Endothelial cell of umbilical vein (primary cell): ENCODE results near the gene PRICKLE3.

Experiments
- EZH2 ChIP-seq: IDR thresholded peaks from 2 replicates; pipeline ENCODE4 v1.6.1; 2012; ENCODE audit warnings: borderline replicate concordance, low read depth, mild to moderate bottlenecking, moderate library complexity, low read length, inconsistent platforms; ENCODE audit not compliant: severe bottlenecking
- FOS ChIP-seq: IDR thresholded peaks from 2 replicates; pipeline ENCODE4 v1.6.1; 2011; ENCODE audit warnings: mild to moderate bottlenecking, low read length, moderate library complexity, borderline replicate concordance; ENCODE audit not compliant: insufficient read depth
- GATA2 ChIP-seq: IDR thresholded peaks from 2 replicates; pipeline ENCODE4 v1.7.0; 2011; ENCODE audit warnings: low read depth, mild to moderate bottlenecking, moderate library complexity, mixed read lengths, low read length; ENCODE audit not compliant: insufficient read length, insufficient read depth
- JUN ChIP-seq: IDR thresholded peaks from 2 replicates; pipeline ENCODE4 v1.6.1; 2011; ENCODE audit warnings: borderline replicate concordance, low read depth; ENCODE audit not compliant: insufficient read length, insufficient read depth
- MYC ChIP-seq: IDR thresholded peaks from one replicate; pipeline ENCODE4 v1.6.1; 2011; ENCODE audit warnings: mild to moderate bottlenecking, low read depth, low read length
- POLR2A ChIP-seq: IDR thresholded peaks from 2 replicates; pipeline ENCODE4 v1.6.1; 2012; ENCODE audit warnings: low read depth, mild to moderate bottlenecking, control low read depth, low read length
- POLR2AphosphoS5 ChIP-seq: IDR thresholded peaks from 2 replicates; pipeline ENCODE4 v1.6.1; 2012; ENCODE audit warnings: low read depth, mild to moderate bottlenecking, control low read depth, low read length, moderate library complexity; ENCODE audit not compliant: insufficient read depth
- TF ChIP-seq, protein P1 (sequence below), 2 donors: IDR thresholded peaks; 1 replicate in 1 of 2; 2 replicates in 1 of 2; pipeline ENCODE4 v1.5.1; 2011; ENCODE audit warnings: low read length in 2 of 2, mild to moderate bottlenecking in 2 of 2, moderate library complexity in 2 of 2, control low read depth in 1 of 2, inconsistent platforms in 1 of 2, low read depth in 1 of 2; ENCODE audit not compliant: insufficient read depth in 1 of 2; ENCODE audit errors: extremely low read depth in 1 of 2

DNA sequence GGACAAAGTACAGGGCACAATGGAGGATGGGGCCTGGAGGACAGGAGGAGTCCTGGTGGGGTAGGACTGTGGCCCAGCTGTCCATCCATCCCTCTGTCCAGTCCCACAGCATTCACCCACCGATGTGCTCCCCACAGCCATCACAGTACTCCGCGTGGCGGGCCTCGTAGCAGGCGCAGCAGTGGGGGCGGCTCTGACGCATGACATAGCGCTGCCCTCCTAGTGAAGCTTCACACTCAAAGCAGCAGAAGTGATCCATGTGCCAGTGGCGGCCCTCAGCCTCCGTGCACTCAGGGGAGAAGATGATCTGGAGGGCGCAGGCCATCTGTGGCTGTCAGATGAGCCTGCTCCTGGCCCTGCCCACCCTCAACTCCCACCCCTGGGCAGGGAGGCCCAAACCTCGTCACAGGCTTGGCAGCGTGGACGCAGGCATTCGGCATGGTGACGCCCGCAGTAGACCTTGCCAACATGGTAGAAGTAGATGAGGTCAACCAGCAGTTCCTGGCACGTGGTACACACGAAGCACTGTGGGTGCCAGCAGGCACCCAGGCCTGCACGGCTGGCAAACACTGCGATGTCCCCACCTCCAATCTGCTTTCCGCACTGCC, 8.2 kb downstream of the PRICKLE3 start:
- no peak for TF ChIP-seq POLR2A
- no peak for TF ChIP-seq EZH2
- TF ChIP-seq MYC: no peak
- TF ChIP-seq, protein P1, sequence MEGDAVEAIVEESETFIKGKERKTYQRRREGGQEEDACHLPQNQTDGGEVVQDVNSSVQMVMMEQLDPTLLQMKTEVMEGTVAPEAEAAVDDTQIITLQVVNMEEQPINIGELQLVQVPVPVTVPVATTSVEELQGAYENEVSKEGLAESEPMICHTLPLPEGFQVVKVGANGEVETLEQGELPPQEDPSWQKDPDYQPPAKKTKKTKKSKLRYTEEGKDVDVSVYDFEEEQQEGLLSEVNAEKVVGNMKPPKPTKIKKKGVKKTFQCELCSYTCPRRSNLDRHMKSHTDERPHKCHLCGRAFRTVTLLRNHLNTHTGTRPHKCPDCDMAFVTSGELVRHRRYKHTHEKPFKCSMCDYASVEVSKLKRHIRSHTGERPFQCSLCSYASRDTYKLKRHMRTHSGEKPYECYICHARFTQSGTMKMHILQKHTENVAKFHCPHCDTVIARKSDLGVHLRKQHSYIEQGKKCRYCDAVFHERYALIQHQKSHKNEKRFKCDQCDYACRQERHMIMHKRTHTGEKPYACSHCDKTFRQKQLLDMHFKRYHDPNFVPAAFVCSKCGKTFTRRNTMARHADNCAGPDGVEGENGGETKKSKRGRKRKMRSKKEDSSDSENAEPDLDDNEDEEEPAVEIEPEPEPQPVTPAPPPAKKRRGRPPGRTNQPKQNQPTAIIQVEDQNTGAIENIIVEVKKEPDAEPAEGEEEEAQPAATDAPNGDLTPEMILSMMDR (IDR thresholded peaks at IDR 0.05; ENCODE audit: extremely low read depth in 1 of 2, insufficient read depth in 1 of 2, low read depth in 1 of 2, low read length in 2 of 2): no peak
- TF ChIP-seq GATA2: no peak
- TF ChIP-seq POLR2AphosphoS5: no peak
- no peak for TF ChIP-seq FOS
- no peak for TF ChIP-seq JUN
